NCI-H345 treated with DMSO at 0.1 percent for 48 hours (cell line): ENCODE data around the gene DHX34.
"Not testable (repeated sequence)": the region's sequence is repeated elsewhere in the genome, so short reads cannot be mapped to it uniquely, and the experiment has no call there.

ENCODE experiments used
- DNase-seq: peaks from one replicate; lab custom pipeline; 2025; ENCODE audit not compliant: unreplicated experiment; lab: John Stamatoyannopoulos, UW

The DHX34 gene

DNA sequence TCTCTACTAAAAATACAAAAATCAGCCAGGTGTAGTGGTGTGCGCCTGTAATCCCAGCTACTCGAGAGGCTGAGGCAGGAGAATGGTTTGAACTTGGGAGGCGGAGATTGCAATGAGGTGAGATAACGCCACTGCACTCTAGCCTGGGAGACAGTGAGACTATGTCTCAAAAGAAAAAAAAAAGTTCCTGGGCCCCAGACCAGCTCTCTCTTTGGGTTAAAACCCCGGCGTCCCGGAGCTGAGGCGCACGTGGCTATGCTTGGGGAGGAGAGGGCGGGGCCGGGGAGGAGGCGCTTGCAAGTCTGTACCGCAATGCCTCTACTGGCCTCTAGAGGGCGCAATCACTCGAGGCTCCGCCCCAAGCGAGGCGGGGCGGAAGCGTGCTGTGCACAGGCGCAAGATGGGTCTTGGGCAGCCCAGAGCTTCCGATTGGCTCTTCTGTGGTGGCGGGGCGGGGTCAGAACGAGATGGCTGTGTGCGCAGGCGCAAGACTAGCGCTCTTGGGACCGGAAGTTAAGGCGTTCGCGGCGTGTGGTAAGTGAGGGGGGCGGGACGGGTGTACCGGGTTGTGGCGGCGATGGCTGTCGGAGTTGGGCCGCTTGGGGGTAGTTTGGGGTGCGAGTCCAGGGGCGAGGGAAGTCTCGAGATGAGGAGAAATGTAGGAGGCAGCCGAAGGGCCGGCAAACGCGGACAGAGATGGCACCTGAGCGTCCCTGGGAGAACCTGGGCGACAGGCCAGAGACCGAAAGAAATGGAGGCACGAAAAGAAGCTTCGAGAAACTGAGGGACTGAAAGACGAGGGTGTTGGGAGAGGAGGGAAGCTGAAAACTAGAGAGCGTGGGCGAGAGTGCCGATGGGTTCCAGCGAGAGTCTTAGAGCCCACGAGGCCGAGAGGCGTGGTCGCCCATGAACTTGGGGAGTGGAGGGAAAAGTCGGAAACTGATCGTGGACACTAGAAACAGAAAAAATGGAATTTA, at the start of gene DHX34:
TSS of gene DHX34 (plus strand) at position 497 of the 977 bp plus-strand sequence. CDS start 3,716 bp downstream, outside the sequence.
- peak; percentile 89 for DNase-seq

DNA sequence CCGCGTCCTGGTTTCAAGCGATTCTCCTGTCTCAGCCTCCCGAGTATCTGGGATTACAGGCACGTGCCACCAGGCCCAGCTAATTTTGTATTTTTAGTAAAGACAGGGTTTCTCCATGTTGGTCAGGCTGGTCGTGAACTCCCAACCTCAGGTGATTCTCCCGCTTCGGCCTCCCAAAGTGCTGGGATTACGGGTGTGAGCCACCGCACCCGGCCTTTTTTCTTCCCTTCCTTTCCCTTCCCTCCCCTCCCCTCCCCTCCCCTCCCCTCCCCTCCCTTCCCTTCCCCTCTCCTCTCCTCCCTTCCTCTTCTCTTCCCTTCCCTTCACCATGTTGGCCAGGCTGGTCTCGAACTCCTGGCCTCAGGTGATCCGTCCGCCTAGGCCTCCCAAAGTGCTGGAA, 48.2 kb upstream of the DHX34 start:
- not testable (repeated sequence) for DNase-seq

- DNase-seq: no peak
Measured at GRCh38 chr19:47302249-47302648, 46.9 kb upstream of the DHX34 start.

- no peak for DNase-seq
Measured at GRCh38 chr19:47303966-47304365, 45.1 kb upstream of the DHX34 start.

DNA sequence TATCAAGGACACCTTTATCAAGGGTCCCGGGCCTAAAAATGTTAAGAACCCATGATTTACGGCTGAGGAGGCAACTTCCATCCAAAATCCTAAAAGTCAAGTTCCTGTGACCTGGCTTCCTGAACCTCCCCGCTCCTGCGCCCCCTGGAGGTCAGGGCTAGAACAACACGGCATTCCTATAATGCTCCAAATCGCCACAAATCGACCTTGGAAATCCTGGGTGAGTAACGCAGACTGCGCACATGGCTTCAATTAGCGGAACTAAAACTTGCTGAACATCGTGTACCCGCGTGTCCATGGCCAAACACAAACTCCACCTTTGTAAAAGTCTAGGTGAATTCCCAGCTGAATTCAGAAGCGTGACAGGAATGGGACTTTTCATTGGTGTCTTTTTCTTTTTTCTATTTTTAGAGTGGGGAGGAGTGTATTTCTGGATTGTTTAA, 43.8 kb upstream of the DHX34 start:
- peak; percentile 7 for DNase-seq

GRCh38 chr19:47306303-47306702, 42.8 kb upstream of the DHX34 start:
- DNase-seq: no peak

DNA sequence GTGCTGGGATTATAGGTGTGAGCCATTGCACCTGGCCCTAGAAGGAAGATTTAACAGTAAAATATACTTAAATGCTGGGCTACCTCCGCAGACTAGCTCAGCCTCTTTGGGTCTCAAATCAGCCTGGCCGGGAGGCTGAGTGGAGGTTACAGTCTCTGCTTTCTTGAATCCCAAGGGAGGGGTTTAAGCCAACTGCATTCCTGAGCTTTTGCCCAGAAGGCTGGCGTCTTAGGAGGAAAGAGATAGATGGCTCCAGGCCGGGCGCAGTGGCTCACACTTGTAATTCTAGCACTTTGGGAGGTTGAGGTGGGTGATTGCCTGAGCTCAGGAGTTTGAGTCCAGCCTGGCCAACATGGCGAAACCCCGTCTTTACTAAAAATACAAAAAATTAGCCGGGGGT, 40.1 kb upstream of the DHX34 start:
- no peak for DNase-seq

- DNase-seq: no peak
Measured at GRCh38 chr19:47309608-47310007, 39.5 kb upstream of the DHX34 start, which contains the start of gene C5AR1. Gene C5AR1, plus strand, starts transcription at chr19:47309861. Its CDS starts 35 bp downstream, at chr19:47309896.

DNA sequence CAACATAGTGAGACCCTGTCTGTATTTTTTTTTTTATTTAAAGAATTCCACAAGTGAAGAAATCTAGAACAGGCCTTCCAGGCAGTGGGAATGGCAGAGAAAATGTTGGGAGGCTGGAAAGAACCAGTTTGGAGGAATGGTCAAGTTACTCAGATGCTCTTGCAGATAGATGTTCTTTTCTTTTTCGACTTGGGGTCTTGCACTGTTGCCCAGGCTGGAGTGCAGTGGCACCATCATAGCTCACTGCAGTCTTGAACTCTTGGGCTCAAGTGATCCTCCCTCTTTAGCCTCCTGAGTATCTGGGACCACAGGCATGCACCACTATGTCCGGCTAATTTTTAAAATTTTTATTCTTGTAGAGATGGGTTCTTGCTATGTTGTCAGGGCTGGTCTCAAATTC, 38.8 kb upstream of the DHX34 start:
- no peak for DNase-seq

DNA sequence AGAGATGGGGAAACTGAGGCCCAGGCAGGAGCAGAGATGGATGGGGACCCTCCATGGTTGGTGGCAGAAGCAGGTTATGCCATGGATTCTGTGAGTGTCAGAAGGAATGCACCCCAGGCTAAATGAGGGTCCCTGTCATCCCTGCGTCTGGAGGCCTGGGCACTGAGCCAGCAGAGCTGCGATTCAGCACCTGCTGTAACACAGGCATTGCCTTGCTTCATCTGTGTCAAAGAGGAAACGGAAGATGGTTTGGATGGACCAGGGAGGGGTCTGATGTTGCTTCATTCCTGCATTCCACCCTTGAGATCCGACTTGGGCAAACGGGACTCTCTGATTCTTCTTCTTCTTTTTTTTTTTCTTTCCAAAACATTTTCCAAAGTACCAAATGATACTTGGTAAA, 38.3 kb upstream of the DHX34 start:
- DNase-seq: peak; percentile 19

DNA sequence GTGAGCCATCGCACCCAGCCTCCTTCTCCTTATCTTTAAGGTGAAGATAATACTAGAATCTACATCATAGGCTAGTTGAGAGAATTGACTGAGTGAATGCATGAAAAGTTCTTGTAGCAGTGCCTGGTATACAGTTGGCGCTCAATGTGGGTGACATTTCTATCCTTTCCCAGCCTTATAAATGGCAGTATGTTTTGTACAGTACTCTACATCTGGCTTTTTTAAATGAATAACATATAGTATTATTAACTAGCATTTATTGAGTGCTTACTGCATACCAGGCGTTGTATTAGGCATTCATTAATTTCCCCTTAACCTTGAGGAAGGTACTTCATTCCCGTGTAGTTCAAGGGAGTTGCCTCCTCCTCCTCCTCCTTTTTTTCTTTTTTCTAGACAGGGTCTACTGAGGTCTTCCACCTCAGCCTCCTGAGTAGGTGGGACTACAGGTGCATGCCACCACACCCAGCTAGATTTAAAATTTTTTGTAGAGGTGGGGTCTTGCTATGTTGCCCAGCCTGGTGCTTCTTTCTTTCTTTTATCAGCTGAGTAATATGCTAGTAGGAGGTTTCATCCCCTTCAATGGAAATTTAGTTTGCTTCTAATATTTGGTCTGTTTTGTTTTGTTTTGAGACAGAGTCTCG, 36.6 kb upstream of the DHX34 start:
- DNase-seq: no peak

DNA sequence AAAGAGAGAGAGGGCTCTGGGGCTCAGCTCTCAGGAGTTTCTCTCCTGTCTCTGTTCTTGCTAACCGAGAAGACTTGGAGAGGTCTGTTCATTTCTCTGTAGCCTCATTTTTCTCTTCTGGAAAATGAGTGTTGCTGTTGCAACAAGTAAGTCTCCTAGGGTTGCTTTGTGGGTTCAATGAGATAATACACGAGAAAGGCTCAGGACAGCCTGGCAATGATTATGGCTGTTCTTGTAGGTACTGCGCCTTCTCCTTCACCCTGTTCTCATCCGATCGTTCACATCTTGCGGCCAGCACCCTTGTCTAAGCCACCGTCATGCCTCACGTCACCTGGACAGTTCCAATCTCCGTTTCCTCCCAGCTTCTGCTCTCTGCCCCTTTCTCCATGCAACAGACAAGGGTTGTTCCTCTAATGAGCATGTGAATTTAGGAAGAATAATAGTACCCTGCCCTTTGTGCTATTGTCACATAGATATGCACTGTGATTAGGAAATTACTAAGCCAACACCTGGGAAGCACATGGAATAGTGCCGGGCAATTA, 35.3 kb upstream of the DHX34 start:
- no peak for DNase-seq

DNA sequence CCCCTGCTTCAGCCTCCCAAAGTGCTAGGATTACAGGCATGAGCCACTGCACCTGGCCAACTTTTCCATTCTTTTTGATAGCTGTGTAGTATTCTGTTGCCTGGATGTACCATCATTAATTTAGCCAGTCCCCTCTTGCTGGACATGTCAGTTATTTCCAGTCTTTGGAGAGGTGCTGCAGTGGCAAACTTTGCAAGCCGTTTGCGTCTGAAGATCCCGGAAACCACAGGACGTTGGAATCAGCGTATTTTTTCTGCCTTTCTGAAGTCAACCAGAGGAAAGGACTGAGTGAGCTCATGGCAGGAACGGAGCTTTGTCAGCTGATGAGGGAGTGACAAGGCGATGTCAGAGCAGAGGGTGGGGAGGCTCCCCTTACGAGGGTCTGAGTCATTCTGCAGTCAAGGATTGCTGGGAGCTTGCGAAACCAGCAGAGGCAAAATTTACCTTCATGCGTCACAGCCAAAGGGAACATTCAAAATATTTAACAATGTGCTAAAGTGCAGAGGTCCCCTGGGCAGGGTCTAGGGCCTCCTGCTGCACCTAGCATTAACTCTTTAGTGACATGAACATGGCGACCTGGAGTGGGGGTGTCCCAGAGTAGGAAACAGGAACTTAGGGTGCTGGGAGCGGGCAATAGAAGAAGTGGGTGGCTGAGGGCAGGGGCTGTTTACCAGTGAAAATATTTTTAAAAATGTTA, 33.8 kb upstream of the DHX34 start:
- DNase-seq: no peak

DNA sequence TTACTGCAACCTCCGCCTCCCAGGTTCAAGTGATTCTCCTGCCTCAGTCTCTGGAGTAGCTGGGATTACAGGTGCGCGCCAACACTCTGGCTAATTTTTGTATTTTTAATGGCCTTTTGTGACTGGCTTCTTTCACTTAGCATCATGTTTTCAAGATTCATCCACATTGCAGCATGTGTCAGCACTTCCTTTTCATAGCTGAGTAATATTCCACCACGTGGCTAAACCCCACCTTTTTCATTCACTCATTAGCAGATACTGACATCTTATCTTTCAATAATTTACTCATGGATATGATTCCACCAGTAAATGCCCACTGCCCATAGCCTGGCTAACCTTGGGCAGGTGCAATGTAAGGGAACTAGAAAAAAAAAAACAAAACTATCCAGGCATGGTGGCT, 32.6 kb upstream of the DHX34 start:
- DNase-seq: no peak

DNA sequence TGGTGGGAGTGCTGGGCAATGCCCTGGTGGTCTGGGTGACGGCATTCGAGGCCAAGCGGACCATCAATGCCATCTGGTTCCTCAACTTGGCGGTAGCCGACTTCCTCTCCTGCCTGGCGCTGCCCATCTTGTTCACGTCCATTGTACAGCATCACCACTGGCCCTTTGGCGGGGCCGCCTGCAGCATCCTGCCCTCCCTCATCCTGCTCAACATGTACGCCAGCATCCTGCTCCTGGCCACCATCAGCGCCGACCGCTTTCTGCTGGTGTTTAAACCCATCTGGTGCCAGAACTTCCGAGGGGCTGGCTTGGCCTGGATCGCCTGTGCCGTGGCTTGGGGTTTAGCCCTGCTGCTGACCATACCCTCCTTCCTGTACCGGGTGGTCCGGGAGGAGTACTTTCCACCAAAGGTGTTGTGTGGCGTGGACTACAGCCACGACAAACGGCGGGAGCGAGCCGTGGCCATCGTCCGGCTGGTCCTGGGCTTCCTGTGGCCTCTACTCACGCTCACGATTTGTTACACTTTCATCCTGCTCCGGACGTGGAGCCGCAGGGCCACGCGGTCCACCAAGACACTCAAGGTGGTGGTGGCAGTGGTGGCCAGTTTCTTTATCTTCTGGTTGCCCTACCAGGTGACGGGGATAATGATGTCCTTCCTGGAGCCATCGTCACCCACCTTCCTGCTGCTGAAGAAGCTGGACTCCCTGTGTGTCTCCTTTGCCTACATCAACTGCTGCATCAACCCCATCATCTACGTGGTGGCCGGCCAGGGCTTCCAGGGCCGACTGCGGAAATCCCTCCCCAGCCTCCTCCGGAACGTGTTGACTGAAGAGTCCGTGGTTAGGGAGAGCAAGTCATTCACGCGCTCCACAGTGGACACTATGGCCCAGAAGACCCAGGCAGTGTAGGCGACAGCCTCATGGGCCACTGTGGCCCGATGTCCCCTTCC, 28.9 kb upstream of the DHX34 start:
- DNase-seq: no peak

GRCh38 chr19:47321630-47322029, 27.5 kb upstream of the DHX34 start:
- DNase-seq: no peak

DNA sequence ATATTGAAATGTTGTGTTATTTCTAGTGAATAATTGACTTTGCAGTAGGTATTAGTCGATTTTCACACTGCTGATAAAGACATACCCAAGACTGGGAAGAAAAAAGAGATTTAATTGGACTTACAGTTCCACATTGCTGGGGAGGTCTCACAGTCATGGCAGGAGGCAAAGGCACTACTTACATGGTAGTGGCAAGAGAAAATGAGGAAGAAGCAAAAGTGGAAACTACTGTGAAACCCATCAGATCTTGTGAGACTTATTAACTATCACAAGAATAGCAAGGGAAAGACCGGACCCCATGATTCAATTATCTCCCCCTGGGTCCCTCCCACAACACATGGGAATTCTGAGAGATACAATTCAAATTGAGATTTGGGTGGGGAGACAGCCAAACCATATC, 27.1 kb upstream of the DHX34 start:
- DNase-seq: no peak

- DNase-seq: no peak
Measured at GRCh38 chr19:47323409-47323808, 25.7 kb upstream of the DHX34 start.

GRCh38 chr19:47323872-47324271, 25.2 kb upstream of the DHX34 start:
- no peak for DNase-seq

- no peak for DNase-seq
Measured at GRCh38 chr19:47324502-47324901, 24.6 kb upstream of the DHX34 start.
